Astrocyte of the hippocampus (primary cell): ENCODE results near the gene LARP1B.
"Not testable (repeated sequence)": the region's sequence is repeated elsewhere in the genome, so short reads cannot be mapped to it uniquely, and the experiment has no call there.

Experiments
- DNase-seq: peaks from one replicate; pipeline ENCODE4 v3.0.0; 2011; ENCODE audit warnings: low read depth, low spot score

Gene LARP1B

GRCh38 chr4:128135391-128135790, 74.3 kb downstream of the LARP1B start:
- DNase-seq = no peak

- no peak for DNase-seq
Measured at GRCh38 chr4:128141866-128142265, 80.8 kb downstream of the LARP1B start.

GRCh38 chr4:128145727-128146126, 84.6 kb downstream of the LARP1B start:
- DNase-seq = no peak

- no peak for DNase-seq
Measured at GRCh38 chr4:128153800-128154199, 92.7 kb downstream of the LARP1B start.

- DNase-seq = no peak
Measured at GRCh38 chr4:128155231-128155855, 94.2 kb downstream of the LARP1B start.

- no peak for DNase-seq
Measured at GRCh38 chr4:128155874-128156456, 94.9 kb downstream of the LARP1B start.

- DNase-seq = not testable (repeated sequence)
Measured at GRCh38 chr4:128156472-128156871, 95.4 kb downstream of the LARP1B start.

- no peak for DNase-seq
Measured at GRCh38 chr4:128158894-128159293, 97.8 kb downstream of the LARP1B start.

- peak; percentile 30 for DNase-seq
Measured at GRCh38 chr4:128159967-128160366, 98.9 kb downstream of the LARP1B start.

- no peak for DNase-seq
Measured at GRCh38 chr4:128161138-128161537, 100.0 kb downstream of the LARP1B start.

GRCh38 chr4:128162434-128162833, 101.3 kb downstream of the LARP1B start:
- DNase-seq = peak; percentile 12

GRCh38 chr4:128163177-128164117, 102.3 kb downstream of the LARP1B start:
- DNase-seq = peak; percentile 78

GRCh38 chr4:128166982-128167381, 105.9 kb downstream of the LARP1B start:
- no peak for DNase-seq

GRCh38 chr4:128168701-128169100, 107.6 kb downstream of the LARP1B start:
- peak; percentile 23 for DNase-seq

- no peak for DNase-seq
Measured at GRCh38 chr4:128169245-128169644, 108.1 kb downstream of the LARP1B start.

- DNase-seq = no peak
Measured at GRCh38 chr4:128176643-128177042, 115.5 kb downstream of the LARP1B start.

- DNase-seq = peak; percentile 11
Measured at GRCh38 chr4:128177498-128177897, 116.4 kb downstream of the LARP1B start.

- no peak for DNase-seq
Measured at GRCh38 chr4:128186623-128187022, 125.5 kb downstream of the LARP1B start.

GRCh38 chr4:128191115-128191781, 130.1 kb downstream of the LARP1B start:
- peak; percentile 86 for DNase-seq

GRCh38 chr4:128220286-128221235, 159.4 kb downstream of the LARP1B start:
- peak; percentile 58 for DNase-seq

- DNase-seq = peak; percentile 32
Measured at GRCh38 chr4:128221586-128221985, 160.5 kb downstream of the LARP1B start.
